BJ (cell line): ENCODE measurements around the gene PTTG1IP. TPM values are rescaled to one million over a fixed set of nuclear protein-coding genes. Genes with fewer than 3 reads are reported as not detected.

Experiments used
- CTCF ChIA-PET: fragments of 350-600 bp; formaldehyde crosslinking; extraction: SDS; loops from one replicate; lab custom pipeline; 2021; ENCODE audit warnings: antibody characterized with exemption, inconsistent platforms; lab: Yijun Ruan, JAX
- POLR2A ChIA-PET: fragments of 300-600 bp; sonication (Branson Sonifier 250); formaldehyde crosslinking; extraction: SDS; loops from one replicate; lab custom pipeline; 2021; ENCODE audit warnings: antibody characterized with exemption; lab: Charles Lee
- DNase-seq: peaks from one replicate; pipeline ENCODE4 v3.0.0-alpha.2; 2011; ENCODE audit warnings: low read depth
- H3K27me3 ChIP-seq: 2 replicates; pipeline ENCODE4 v1.6.0; 2011; ENCODE audit warnings: low read length; ENCODE audit not compliant: control insufficient read depth, insufficient read depth
- H3K36me3 ChIP-seq: 2 replicates; pipeline ENCODE4 v1.5.1; 2011; ENCODE audit warnings: low read length; ENCODE audit not compliant: control insufficient read depth, insufficient read depth
- H3K4me3 ChIP-seq: 2 replicates; pipeline ENCODE4 v1.5.1; 2011; ENCODE audit warnings: low read depth, mild to moderate bottlenecking, control low read depth, low read length
- CTCF ChIP-seq: IDR thresholded peaks from 2 replicates; pipeline ENCODE4 v1.5.1; 2011; ENCODE audit warnings: low read depth, mild to moderate bottlenecking, control low read depth, inconsistent platforms, low read length, moderate library complexity; ENCODE audit not compliant: insufficient read depth
- polyA plus RNA-seq: library from polyadenylated mRNA; depleted of rRNA; stranded (reverse); fragments of >200 nt; gene quantifications from 2 replicates; pipeline ENCODE4 v1.2.3, GENCODE V29; 2011

Gene PTTG1IP
- polyA plus RNA-seq, 1 experiment: 249 TPM

GRCh38 chr21:44900559-44901251, 27.2 kb upstream of the PTTG1IP start:
- TF ChIP-seq CTCF: no peak
- ChIA-PET CTCF (interaction anchor here (1.0 kb wide), 1 partner anchor 26 kb away, joined by 3 read pairs; no protein-coding TSS in a partner anchor), POLR2A (no interaction called here)
- no peaks in the 10 kb centered on the region for H3K36me3 ChIP-seq
- DNase-seq: no peak
- H3K27me3 ChIP-seq: peaks cover 20% of the 10 kb centered on the region
- no peak overlapping the region for H3K4me3 ChIP-seq

GRCh38 chr21:44899768-44900558, 26.5 kb upstream of the PTTG1IP start:
- TF ChIP-seq CTCF: no peak
- ChIA-PET POLR2A (no interaction called here), CTCF (interaction anchor here (1.0 kb wide), 1 partner anchor 27 kb away, joined by 3 read pairs; no protein-coding TSS in a partner anchor)
- peaks cover 18% of the 10 kb centered on the region for H3K27me3 ChIP-seq
- no peaks in the 10 kb centered on the region for H3K36me3 ChIP-seq
- H3K4me3 ChIP-seq: no peak overlapping the region
- DNase-seq: no peak

- H3K4me3 ChIP-seq: no peak overlapping the region
- POLR2A ChIA-PET: no interaction called here
- DNase-seq: no peak
These were observed 25.6 kb upstream of the PTTG1IP start for GRCh38 chr21:44898851-44899767.

GRCh38 chr21:44898011-44898488, 24.6 kb upstream of the PTTG1IP start:
- peaks cover 33% of the 10 kb centered on the region for H3K27me3 ChIP-seq
- H3K4me3 ChIP-seq: no peak overlapping the region
- ChIA-PET POLR2A (no interaction called here), CTCF (interaction anchor here (1.0 to 1.8 kb wide), 4 partner anchors 14 to 105 kb away, joined by 3 to 5 read pairs (median 4); no protein-coding TSS in a partner anchor)
- DNase-seq: no peak
- no peak for TF ChIP-seq CTCF
- no peaks in the 10 kb centered on the region for H3K36me3 ChIP-seq

More at GRCh38 chr21:44898851-44899767, 25.6 kb upstream of the PTTG1IP start:
- no peak for TF ChIP-seq CTCF
- Histone ChIP-seq H3K27me3 (peaks cover 23% of the 10 kb centered on the region), H3K36me3 (no peaks in the 10 kb centered on the region)
- CTCF ChIA-PET: interaction anchor here (1.0 to 1.8 kb wide), 3 partner anchors 13 to 106 kb away, joined by 3 to 5 read pairs (median 5); no protein-coding TSS in a partner anchor
